Type B pancreatic cell (in vitro differentiated cells): ENCODE measurements around the gene TAOK2. TPM values are rescaled to one million over a fixed set of nuclear protein-coding genes. Genes with fewer than 3 reads are reported as not detected.
A peak's percentile ranks its signal among the peaks of the same experiment; 100 is the strongest.

Source experiments
- DNase-seq: peaks from one replicate; pipeline ENCODE4 v3.0.0; 2021; ENCODE audit warnings: mixed read lengths; ENCODE audit not compliant: unreplicated experiment; ENCODE audit errors: extremely low spot score
- H3K27ac Mint-ChIP-seq: 2 replicates; pipeline ENCODE4 v1.8.0; 2021; ENCODE audit warnings: mild to moderate bottlenecking, mixed read lengths
- H3K27me3 Mint-ChIP-seq: 2 replicates; pipeline ENCODE4 v1.8.0; 2021; ENCODE audit warnings: mixed read lengths
- H3K36me3 Mint-ChIP-seq: 2 replicates; pipeline ENCODE4 v1.8.0; 2021; ENCODE audit warnings: mixed read lengths
- H3K4me1 Mint-ChIP-seq: one replicate; pipeline ENCODE4 v1.8.0; 2021; ENCODE audit warnings: mixed read lengths; ENCODE audit not compliant: unreplicated experiment
- H3K4me3 Mint-ChIP-seq: 2 replicates; pipeline ENCODE4 v1.8.0; 2021; ENCODE audit warnings: mild to moderate bottlenecking, mixed read lengths
- H3K9me3 Mint-ChIP-seq: 2 replicates; pipeline ENCODE4 v1.8.0; 2021; ENCODE audit warnings: mixed read lengths
- total RNA-seq: library from RNA; stranded (reverse); gene quantifications from 2 replicates; pipeline ENCODE4 v1.2.1, GENCODE V29; 2021; ENCODE audit warnings: low replicate concordance
- TF ChIP-seq, protein P1 (sequence below): fragments of 200-600 bp; sonication (generic); conservative IDR thresholded peaks from 2 replicates; pipeline ENCODE4 v1.5.0; 2021; ENCODE audit warnings: antibody characterized with exemption, mild to moderate bottlenecking

TAOK2 gene
- total RNA-seq, 1 donor from 2014 or later, result 52.4 TPM

- H3K36me3 Mint-ChIP-seq, result peaks cover 18% of the 10 kb centered on the region
- peak overlapping the region; percentile 93 for H3K4me3 Mint-ChIP-seq
- no peak for DNase-seq
- H3K27ac Mint-ChIP-seq, result no peak overlapping the region
- TF ChIP-seq, protein P1, sequence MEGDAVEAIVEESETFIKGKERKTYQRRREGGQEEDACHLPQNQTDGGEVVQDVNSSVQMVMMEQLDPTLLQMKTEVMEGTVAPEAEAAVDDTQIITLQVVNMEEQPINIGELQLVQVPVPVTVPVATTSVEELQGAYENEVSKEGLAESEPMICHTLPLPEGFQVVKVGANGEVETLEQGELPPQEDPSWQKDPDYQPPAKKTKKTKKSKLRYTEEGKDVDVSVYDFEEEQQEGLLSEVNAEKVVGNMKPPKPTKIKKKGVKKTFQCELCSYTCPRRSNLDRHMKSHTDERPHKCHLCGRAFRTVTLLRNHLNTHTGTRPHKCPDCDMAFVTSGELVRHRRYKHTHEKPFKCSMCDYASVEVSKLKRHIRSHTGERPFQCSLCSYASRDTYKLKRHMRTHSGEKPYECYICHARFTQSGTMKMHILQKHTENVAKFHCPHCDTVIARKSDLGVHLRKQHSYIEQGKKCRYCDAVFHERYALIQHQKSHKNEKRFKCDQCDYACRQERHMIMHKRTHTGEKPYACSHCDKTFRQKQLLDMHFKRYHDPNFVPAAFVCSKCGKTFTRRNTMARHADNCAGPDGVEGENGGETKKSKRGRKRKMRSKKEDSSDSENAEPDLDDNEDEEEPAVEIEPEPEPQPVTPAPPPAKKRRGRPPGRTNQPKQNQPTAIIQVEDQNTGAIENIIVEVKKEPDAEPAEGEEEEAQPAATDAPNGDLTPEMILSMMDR, result no peak
- peaks cover 25% of the 10 kb centered on the region for H3K4me1 Mint-ChIP-seq
- H3K9me3 Mint-ChIP-seq, result peaks cover 5% of the 10 kb centered on the region
- no peaks in the 10 kb centered on the region for H3K27me3 Mint-ChIP-seq
Measured at GRCh38 chr16:29977063-29977825, 3.6 kb downstream of the TAOK2 start.

GRCh38 chr16:29978081-29978480, 4.4 kb downstream of the TAOK2 start:
- Mint-ChIP-seq H3K27ac (no peak overlapping the region), H3K4me1 (peaks cover 25% of the 10 kb centered on the region), H3K27me3 (no peaks in the 10 kb centered on the region), H3K9me3 (peaks cover 3% of the 10 kb centered on the region), H3K4me3 (no peak overlapping the region), H3K36me3 (peaks cover 15% of the 10 kb centered on the region)
- TF ChIP-seq, protein P1, result no peak
- no peak for DNase-seq

DNA sequence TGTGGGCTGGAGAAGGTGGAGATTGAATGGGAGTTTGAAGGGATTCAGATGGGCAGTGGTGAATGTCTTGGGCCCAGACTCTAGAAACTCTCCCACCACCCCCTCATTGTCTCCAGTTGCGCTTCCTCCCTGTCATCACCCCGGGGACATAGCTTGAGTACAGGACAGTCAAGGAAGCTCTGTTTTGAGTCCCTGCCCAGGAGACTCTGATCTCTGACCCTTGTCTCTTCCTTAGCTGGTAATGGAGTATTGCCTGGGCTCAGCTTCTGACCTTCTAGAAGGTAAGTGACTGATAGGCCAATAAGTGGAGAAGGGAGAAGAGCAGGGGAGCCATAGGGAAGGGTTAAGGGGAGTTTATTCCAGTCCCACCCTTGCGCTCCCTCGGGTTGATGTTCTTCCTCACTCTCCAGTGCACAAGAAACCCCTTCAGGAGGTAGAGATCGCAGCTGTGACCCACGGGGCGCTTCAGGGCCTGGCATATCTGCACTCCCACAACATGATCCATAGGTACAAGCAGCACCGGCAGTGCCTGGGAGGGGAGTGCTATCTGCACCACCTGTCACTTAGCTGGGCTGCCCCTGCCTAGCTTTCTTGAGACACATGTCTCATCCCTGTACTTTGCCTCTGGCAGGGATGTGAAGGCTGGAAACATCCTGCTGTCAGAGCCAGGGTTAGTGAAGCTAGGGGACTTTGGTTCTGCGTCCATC, 5.0 kb downstream of the TAOK2 start:
- Mint-ChIP-seq H3K36me3 (peaks cover 10% of the 10 kb centered on the region), H3K9me3 (no peaks in the 10 kb centered on the region), H3K27me3 (no peaks in the 10 kb centered on the region), H3K4me1 (peaks cover 25% of the 10 kb centered on the region), H3K4me3 (peak overlapping the region; percentile 22), H3K27ac (no peak overlapping the region)
- no peak for DNase-seq
- TF ChIP-seq, protein P1, result no peak

GRCh38 chr16:29982560-29983419, 9.1 kb downstream of the TAOK2 start:
- Mint-ChIP-seq H3K36me3 (peaks cover 7% of the 10 kb centered on the region), H3K4me1 (no peaks in the 10 kb centered on the region), H3K4me3 (no peak overlapping the region), H3K27ac (no peak overlapping the region), H3K9me3 (no peaks in the 10 kb centered on the region), H3K27me3 (no peaks in the 10 kb centered on the region)
- TF ChIP-seq, protein P1, result no peak
- DNase-seq, result no peak

- TF ChIP-seq, protein P1, result no peak
- no peak overlapping the region for H3K27ac Mint-ChIP-seq
- no peaks in the 10 kb centered on the region for H3K4me1 Mint-ChIP-seq
- H3K9me3 Mint-ChIP-seq, result no peaks in the 10 kb centered on the region
- H3K27me3 Mint-ChIP-seq, result no peaks in the 10 kb centered on the region
- no peak for DNase-seq
- H3K36me3 Mint-ChIP-seq, result peaks cover 7% of the 10 kb centered on the region
- H3K4me3 Mint-ChIP-seq, result no peak overlapping the region
Measured at GRCh38 chr16:29983420-29984136, 9.9 kb downstream of the TAOK2 start.
